NT2/D1 (cell line): ENCODE results near the gene ASMT.
"Not testable (repeated sequence)": the region's sequence is repeated elsewhere in the genome, so short reads cannot be mapped to it uniquely, and the experiment has no call there.

Source experiments
- DNase-seq: peaks from one replicate; pipeline ENCODE4 v3.0.0-alpha.2; 2011; ENCODE audit warnings: low read depth, low spot score
- H3K27me3 ChIP-seq: 2 replicates; pipeline ENCODE4 v1.6.0; 2011; ENCODE audit warnings: mild to moderate bottlenecking; ENCODE audit not compliant: insufficient read length, insufficient read depth
- H3K36me3 ChIP-seq: 2 replicates; pipeline ENCODE4 v1.6.1; 2011; ENCODE audit warnings: mild to moderate bottlenecking, low read length, mixed read lengths; ENCODE audit not compliant: insufficient read depth, insufficient read length
- H3K4me1 ChIP-seq: 2 replicates; pipeline ENCODE4 v1.5.1; 2011; ENCODE audit not compliant: insufficient read depth, insufficient read length
- H3K4me3 ChIP-seq: 2 replicates; pipeline ENCODE4 v1.5.1; 2011; ENCODE audit warnings: low read depth; ENCODE audit not compliant: insufficient read length
- H3K9ac ChIP-seq: 2 replicates; pipeline ENCODE4 v1.6.0; 2011; ENCODE audit warnings: low read depth; ENCODE audit not compliant: insufficient read length
- H3K9me3 ChIP-seq: 2 replicates; pipeline ENCODE4 v1.5.1; 2011; ENCODE audit warnings: mild to moderate bottlenecking, low read length; ENCODE audit not compliant: insufficient read depth
- SUZ12 ChIP-seq: IDR thresholded peaks from 2 replicates; pipeline ENCODE4 v1.6.1; 2011; ENCODE audit not compliant: insufficient read length, insufficient read depth; ENCODE audit errors: extremely low read depth
- YY1 ChIP-seq: IDR thresholded peaks from 2 replicates; pipeline ENCODE4 v1.6.1; 2011; ENCODE audit not compliant: insufficient read length, insufficient read depth
- ZNF274 ChIP-seq: IDR thresholded peaks from 2 replicates; pipeline ENCODE4 v1.6.1; 2011; ENCODE audit warnings: mild to moderate bottlenecking, low read depth, low read length

ASMT gene

GRCh38 chrX:1629244-1629643, 14.4 kb downstream of the ASMT start:
- Histone ChIP-seq H3K4me1 (no peaks in the 10 kb centered on the region), H3K4me3 (no peak overlapping the region), H3K36me3 (no peaks in the 10 kb centered on the region), H3K27me3 (no peaks in the 10 kb centered on the region), H3K9ac (no peak overlapping the region), H3K9me3 (no peaks in the 10 kb centered on the region)
- TF ChIP-seq YY1, result no peak
- no peak for TF ChIP-seq ZNF274
- no peak for TF ChIP-seq SUZ12
- DNase-seq, result no peak

DNA sequence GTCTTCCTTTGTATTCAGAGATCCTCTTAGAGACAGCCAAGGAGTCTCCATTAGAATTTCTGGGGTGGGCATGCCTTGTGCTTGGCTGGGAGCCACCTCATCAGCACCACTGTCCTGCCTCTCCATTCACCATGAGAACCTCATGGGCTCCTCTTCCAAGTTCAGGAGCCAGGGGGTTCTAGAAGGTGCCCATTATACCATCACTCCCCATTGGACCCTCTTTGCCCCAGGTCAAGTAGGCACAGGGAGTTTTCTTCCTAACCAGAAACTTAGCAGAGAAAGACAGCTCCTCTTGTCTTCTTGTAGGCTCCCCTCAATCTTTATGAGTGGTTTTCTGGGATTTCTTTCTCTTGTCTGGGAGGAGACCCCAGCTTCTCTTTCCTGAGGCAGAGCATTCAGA, 31.1 kb downstream of the ASMT start:
- no peak for TF ChIP-seq YY1
- Histone ChIP-seq H3K9ac (no peak overlapping the region), H3K4me1 (peaks cover 3% of the 10 kb centered on the region), H3K9me3 (peaks cover 24% of the 10 kb centered on the region; the same call in 1 of the 2 replicates), H3K36me3 (no peaks in the 10 kb centered on the region), H3K4me3 (no peak overlapping the region), H3K27me3 (no peaks in the 10 kb centered on the region)
- no peak for DNase-seq

- no peak overlapping the region for H3K4me3 ChIP-seq
- peak overlapping the region; percentile 50 for H3K9ac ChIP-seq
- H3K9me3 ChIP-seq, result peaks cover 11% of the 10 kb centered on the region; the same call in 1 of the 2 replicates
- peak; percentile 86 for DNase-seq
- peaks cover 5% of the 10 kb centered on the region for H3K4me1 ChIP-seq
- no peaks in the 10 kb centered on the region for H3K27me3 ChIP-seq
- TF ChIP-seq SUZ12, result no peak
- no peak for TF ChIP-seq ZNF274
- TF ChIP-seq YY1, result no peak
- H3K36me3 ChIP-seq, result no peaks in the 10 kb centered on the region
These were observed 34.8 kb downstream of the ASMT start for GRCh38 chrX:1649621-1650020.

DNA sequence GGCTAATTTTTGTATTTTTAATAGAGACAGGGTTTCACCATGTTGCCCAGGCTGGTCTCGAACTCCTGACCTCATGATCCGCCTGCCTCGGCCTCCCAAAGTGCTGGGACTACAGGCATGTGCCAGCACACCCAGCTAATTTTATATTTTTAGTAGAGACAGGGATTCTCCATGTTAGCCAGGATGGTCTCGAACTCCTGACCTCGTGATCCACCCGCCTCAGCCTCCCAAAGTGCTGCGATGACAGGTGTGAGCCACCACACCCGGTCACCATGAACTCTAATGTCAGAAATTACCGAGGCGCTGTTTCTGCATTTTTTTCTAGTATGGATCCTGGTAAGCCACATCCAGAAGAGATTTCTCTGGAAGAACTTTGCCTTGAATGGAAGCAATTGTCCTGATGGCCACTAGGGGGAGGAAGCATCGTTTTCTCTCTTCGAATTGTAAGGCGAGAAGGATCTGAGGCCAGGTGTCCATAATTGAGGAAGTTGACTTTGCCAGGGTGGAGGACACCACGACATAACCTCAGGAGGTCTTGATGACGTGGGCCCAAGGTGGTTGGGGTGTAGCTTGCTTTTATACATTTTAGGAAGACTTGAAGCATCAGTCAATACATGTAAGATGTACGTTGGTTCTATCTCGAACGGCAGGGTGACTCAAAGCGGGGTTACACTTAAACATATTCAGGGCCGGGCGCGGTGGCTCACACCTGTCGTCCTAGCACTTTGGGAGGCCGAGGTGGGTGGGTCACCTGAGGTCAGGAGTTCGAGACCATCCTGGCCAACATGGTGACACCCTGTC, 37.4 kb downstream of the ASMT start:
- not testable (repeated sequence) for H3K4me1 ChIP-seq
- DNase-seq, result peak; percentile 77

DNA sequence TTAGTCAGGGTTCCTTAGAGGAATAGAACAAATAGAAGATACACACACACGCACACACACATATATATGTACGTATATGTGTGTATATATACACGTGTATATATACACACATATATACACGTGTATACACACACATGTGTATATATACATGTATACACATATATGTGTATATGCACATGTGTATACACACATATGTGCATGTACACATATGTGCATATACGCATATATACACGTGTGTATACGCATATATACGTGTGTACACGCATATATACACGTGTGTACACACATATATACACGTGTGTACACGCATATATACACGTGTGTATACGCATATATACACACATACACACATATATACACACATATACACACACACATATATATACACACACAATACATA, 41.5 kb downstream of the ASMT start:
- TF ChIP-seq SUZ12 (no peak), ZNF274 (no peak), YY1 (no peak)
- Histone ChIP-seq H3K9me3 (peaks cover 8% of the 10 kb centered on the region; the same call in 1 of the 2 replicates), H3K9ac (no peak overlapping the region), H3K36me3 (no peaks in the 10 kb centered on the region), H3K4me3 (no peak overlapping the region), H3K27me3 (no peaks in the 10 kb centered on the region), H3K4me1 (peaks cover 4% of the 10 kb centered on the region)
- DNase-seq, result no peak

More for the DNA sequence above, 37.4 kb downstream of the ASMT start:
- not testable (repeated sequence) for H3K27me3 ChIP-seq, H3K36me3 ChIP-seq, H3K9me3 ChIP-seq, H3K4me3 ChIP-seq, H3K9ac ChIP-seq

GRCh38 chrX:1657367-1658070, 42.7 kb downstream of the ASMT start:
- Histone ChIP-seq H3K9me3 (peaks cover 10% of the 10 kb centered on the region; the same call in 1 of the 2 replicates), H3K27me3 (no peaks in the 10 kb centered on the region), H3K4me1 (peaks cover 2% of the 10 kb centered on the region), H3K9ac (no peak overlapping the region), H3K36me3 (no peaks in the 10 kb centered on the region), H3K4me3 (no peak overlapping the region)
- TF ChIP-seq SUZ12 (no peak), YY1 (no peak), ZNF274 (no peak)
- DNase-seq, result no peak

DNA sequence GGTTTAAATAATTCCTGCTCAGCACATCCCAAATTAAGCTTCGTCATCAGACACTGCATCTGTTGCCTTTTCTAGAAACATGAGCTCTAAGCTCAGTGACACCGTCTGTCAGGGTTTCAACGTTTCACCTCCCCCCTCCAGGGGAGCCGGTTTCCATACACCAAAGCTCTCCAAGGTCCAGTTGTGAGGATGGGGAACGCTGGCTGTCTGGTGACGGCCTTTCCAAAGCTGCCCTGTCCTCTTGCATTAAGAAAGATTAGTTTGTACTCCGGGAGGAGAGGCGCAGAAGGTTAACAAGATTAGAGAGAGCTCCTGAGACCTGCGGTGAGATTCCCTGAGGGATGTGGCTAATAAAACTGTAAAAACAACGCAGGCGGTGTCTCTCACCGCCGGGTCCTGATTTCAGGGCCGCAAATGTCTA, 43.2 kb downstream of the ASMT start:
- TF ChIP-seq ZNF274 (no peak), SUZ12 (no peak), YY1 (no peak)
- H3K4me3 ChIP-seq, result no peak overlapping the region
- H3K4me1 ChIP-seq, result peaks cover 2% of the 10 kb centered on the region
- H3K36me3 ChIP-seq, result no peaks in the 10 kb centered on the region
- H3K9me3 ChIP-seq, result peaks cover 10% of the 10 kb centered on the region; the same call in 1 of the 2 replicates
- DNase-seq, result no peak
- H3K27me3 ChIP-seq, result no peaks in the 10 kb centered on the region
- no peak overlapping the region for H3K9ac ChIP-seq
